Measurements from ENCODE around the gene TEPSIN.

TEPSIN gene

DNA sequence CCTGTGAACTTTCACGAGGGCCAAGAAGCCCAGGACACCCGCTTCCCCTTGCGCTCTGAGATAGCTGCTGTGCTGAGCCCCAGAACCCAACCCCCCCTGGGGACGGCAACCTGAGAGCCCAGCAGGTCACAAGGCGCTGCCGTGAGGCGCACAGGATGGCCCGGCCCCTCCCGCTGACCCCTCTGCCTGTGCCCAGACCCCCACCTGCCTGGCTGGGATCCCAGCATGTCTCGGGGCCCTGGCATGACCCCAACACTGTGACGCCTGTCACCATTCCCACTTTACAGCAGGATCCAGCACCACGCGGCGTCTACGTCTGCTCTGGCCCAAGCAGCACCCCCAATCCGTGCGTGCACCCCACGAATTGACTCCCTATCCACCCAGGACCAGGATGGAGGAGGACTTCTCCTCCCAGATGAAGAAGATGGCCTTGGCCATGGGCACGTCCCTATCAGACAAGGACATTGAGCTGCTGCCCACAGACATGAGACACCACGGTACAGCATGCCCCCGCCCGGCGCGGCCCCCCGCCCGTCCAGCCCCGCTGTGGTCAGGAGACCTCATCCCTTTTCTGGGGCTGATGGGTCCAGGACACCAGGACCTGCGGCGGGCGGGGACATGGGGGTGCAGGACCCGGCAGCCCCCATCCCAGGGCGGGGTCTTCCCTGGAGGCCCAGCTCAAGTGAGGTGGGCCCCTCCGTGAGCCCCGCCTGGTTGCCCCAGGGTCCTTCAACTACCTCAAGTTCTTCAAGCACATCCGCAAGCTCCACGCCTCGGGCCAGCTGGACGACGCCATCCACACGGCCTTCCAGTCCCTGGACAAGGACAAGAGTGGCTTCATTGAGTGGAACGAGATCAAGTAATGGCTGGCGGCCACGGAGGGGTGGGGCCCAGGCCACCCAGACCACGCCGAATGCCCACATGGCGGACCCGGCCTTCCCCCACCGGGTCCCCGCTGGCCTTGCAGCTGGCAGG, 57.7 kb downstream of the TEPSIN start:
- DNase-seq = no peak

GRCh38 chr17:81179861-81180260, 59.0 kb downstream of the TEPSIN start:
- no peak for DNase-seq

- DNase-seq = no peak
Observed at GRCh38 chr17:81179220-81179619, 59.6 kb downstream of the TEPSIN start.
